Neural cell (in vitro differentiated cells): Measurements from ENCODE around the gene ANKFY1. TPM values are rescaled to one million over a fixed set of nuclear protein-coding genes. Genes with fewer than 3 reads are reported as not detected.

Source experiments
- H2AFZ ChIP-seq: fragments of 200-600, 300-800 bp; sonication (generic), shearing (Covaris generic); 2 replicates; pipeline ENCODE4 v1.6.0; 2014; ENCODE audit warnings: low read depth, mild to moderate bottlenecking, antibody characterized with exemption, low read length, moderate library complexity
- H3F3A ChIP-seq: fragments of 200-600 bp; shearing (Covaris generic); 2 replicates; pipeline ENCODE4 v1.6.1; 2016; ENCODE audit warnings: mild to moderate bottlenecking, moderate library complexity, mixed read lengths, antibody characterized with exemption, low read length; ENCODE audit not compliant: insufficient read depth, poor library complexity, severe bottlenecking
- H3K27ac ChIP-seq: fragments of 200-600, 300-800 bp; sonication (generic), shearing (Covaris generic); 2 replicates; pipeline ENCODE4 v1.5.1; 2014; ENCODE audit warnings: mild to moderate bottlenecking, low read length, moderate library complexity
- H3K27me3 ChIP-seq: fragments of 300-800, 200-600 bp; sonication (generic), shearing (Covaris generic); 2 replicates; pipeline ENCODE4 v1.6.0; 2014; ENCODE audit warnings: mild to moderate bottlenecking, low read depth, low read length, moderate library complexity; ENCODE audit not compliant: insufficient read depth
- H3K36me3 ChIP-seq: fragments of 300-800, 200-600 bp; sonication (generic), shearing (Covaris generic); 2 replicates; pipeline ENCODE4 v1.5.1; 2014; ENCODE audit warnings: mild to moderate bottlenecking, antibody characterized with exemption, low read length, moderate library complexity; ENCODE audit not compliant: insufficient read depth
- H3K4me2 ChIP-seq: fragments of 300-800, 200-600 bp; sonication (generic), shearing (Covaris generic); 2 replicates; pipeline ENCODE4 v1.6.0; 2014; ENCODE audit warnings: mild to moderate bottlenecking, low read length
- H3K4me3 ChIP-seq: fragments of 300-800, 200-600 bp; sonication (generic), shearing (Covaris generic); 2 replicates; pipeline ENCODE4 v1.5.1; 2014; ENCODE audit warnings: mild to moderate bottlenecking, low read length, moderate library complexity
- H3K79me2 ChIP-seq: fragments of 200-600 bp; shearing (Covaris generic); replicated peaks from 2 replicates; pipeline ENCODE4 v1.6.0; 2014; ENCODE audit warnings: mild to moderate bottlenecking, low read length, moderate library complexity; ENCODE audit not compliant: insufficient read depth
- H3K9ac ChIP-seq: fragments of 300-800, 200-600 bp; sonication (generic), shearing (Covaris generic); 2 replicates; pipeline ENCODE4 v1.6.1; 2016; ENCODE audit warnings: mild to moderate bottlenecking, low read length, mixed read lengths
- H3K9me2 ChIP-seq: fragments of 200-600 bp; shearing (Covaris generic); 2 replicates; pipeline ENCODE4 v1.6.1; 2016; ENCODE audit warnings: mild to moderate bottlenecking, low read length, mixed read lengths; ENCODE audit not compliant: insufficient read depth
- H3K9me3 ChIP-seq: fragments of 200-600, 300-800 bp; sonication (generic), shearing (Covaris generic); 2 replicates; pipeline ENCODE4 v1.6.1; 2016; ENCODE audit warnings: mild to moderate bottlenecking, mixed run types, low read length, moderate library complexity, mixed read lengths
- H4K20me1 ChIP-seq: fragments of 200-600 bp; shearing (Covaris generic); 2 replicates; pipeline ENCODE4 v1.6.1; 2016; ENCODE audit warnings: mild to moderate bottlenecking, mixed run types; ENCODE audit not compliant: insufficient read depth
- CTCF ChIP-seq: fragments of 450-650 bp; IDR thresholded peaks from 2 replicates; pipeline ENCODE4 v1.5.1; 2014; ENCODE audit warnings: antibody characterized with exemption, mild to moderate bottlenecking, moderate library complexity; ENCODE audit not compliant: poor library complexity, severe bottlenecking
- EP300 ChIP-seq: fragments of 450-650 bp; conservative IDR thresholded peaks from 2 replicates; pipeline ENCODE4 v1.6.1; 2014; ENCODE audit warnings: antibody characterized with exemption, mild to moderate bottlenecking, moderate library complexity; ENCODE audit not compliant: poor library complexity, severe bottlenecking
- EZH2 ChIP-seq: fragments of 200-600, 300-800 bp; shearing (Covaris generic), sonication (generic); IDR thresholded peaks from 2 replicates; pipeline ENCODE4 v1.6.1; 2014; ENCODE audit warnings: antibody characterized with exemption, low read length, borderline replicate concordance, mild to moderate bottlenecking; ENCODE audit not compliant: insufficient read depth, poor library complexity, severe bottlenecking
- MXI1 ChIP-seq: fragments of 450-650 bp; conservative IDR thresholded peaks from 2 replicates; pipeline ENCODE4 v1.6.1; 2014; ENCODE audit warnings: antibody characterized with exemption, mild to moderate bottlenecking; ENCODE audit not compliant: poor library complexity, severe bottlenecking
- POLR2AphosphoS5 ChIP-seq: IDR thresholded peaks from 2 replicates; pipeline ENCODE4 v1.6.1; 2012
- RAD21 ChIP-seq: fragments of 450-650 bp; conservative IDR thresholded peaks from 2 replicates; pipeline ENCODE4 v1.6.1; 2014; ENCODE audit warnings: antibody characterized with exemption, mild to moderate bottlenecking, moderate library complexity
- REST ChIP-seq: IDR thresholded peaks from 2 replicates; pipeline ENCODE4 v1.6.1; 2012; ENCODE audit warnings: borderline replicate concordance
- SMC3 ChIP-seq: fragments of 450-650 bp; conservative IDR thresholded peaks from 2 replicates; pipeline ENCODE4 v1.6.1; 2014; ENCODE audit warnings: antibody characterized with exemption, mild to moderate bottlenecking, moderate library complexity; ENCODE audit not compliant: poor library complexity
- TAF1 ChIP-seq: IDR thresholded peaks from 2 replicates; pipeline ENCODE4 v1.6.1; 2012; ENCODE audit warnings: low read depth
- polyA plus RNA-seq: library from polyadenylated mRNA; depleted of rRNA; stranded (reverse); fragments of >200 nt; gene quantifications from 2 replicates; pipeline ENCODE4 v1.2.3, GENCODE V29; 2014

Gene ANKFY1
- polyA plus RNA-seq, 1 donor from 2014 or later = 25.6 TPM

GRCh38 chr17:4127555-4127954, 136.2 kb downstream of the ANKFY1 start:
- no peaks in the 10 kb centered on the region for H3K9me3 ChIP-seq
- H3K9ac ChIP-seq = no peak overlapping the region
- TF ChIP-seq POLR2AphosphoS5 (no peak), RAD21 (no peak), REST (no peak), SMC3 (no peak)
- no peaks in the 10 kb centered on the region for H3F3A ChIP-seq
- no peaks in the 10 kb centered on the region for H3K36me3 ChIP-seq
- H3K4me2 ChIP-seq = no peak overlapping the region
- H2AFZ ChIP-seq = no peak overlapping the region
- peaks cover 8% of the 10 kb centered on the region for H3K79me2 ChIP-seq
- H3K27me3 ChIP-seq = no peaks in the 10 kb centered on the region
- H4K20me1 ChIP-seq = no peaks in the 10 kb centered on the region
- H3K9me2 ChIP-seq = no peaks in the 10 kb centered on the region
- H3K4me3 ChIP-seq = no peak overlapping the region
- H3K27ac ChIP-seq = no peak overlapping the region

- H2AFZ ChIP-seq = no peak overlapping the region
- no peaks in the 10 kb centered on the region for H3K27me3 ChIP-seq
- no peak overlapping the region for H3K4me2 ChIP-seq
- H3K9me2 ChIP-seq = no peaks in the 10 kb centered on the region
- peaks cover 5% of the 10 kb centered on the region for H3K36me3 ChIP-seq
- no peak overlapping the region for H3K9ac ChIP-seq
- H3K4me3 ChIP-seq = no peak overlapping the region
- H3K79me2 ChIP-seq = peaks cover 8% of the 10 kb centered on the region
- no peak overlapping the region for H3K27ac ChIP-seq
- no peaks in the 10 kb centered on the region for H3K9me3 ChIP-seq
- no peak for TF ChIP-seq TAF1
- TF ChIP-seq RAD21 = no peak
- no peak for TF ChIP-seq REST
- no peak for TF ChIP-seq CTCF
- TF ChIP-seq EP300 = no peak
- TF ChIP-seq POLR2AphosphoS5 = no peak
- no peak for TF ChIP-seq SMC3
- TF ChIP-seq MXI1 = no peak
- no peak for TF ChIP-seq EZH2
- H4K20me1 ChIP-seq = no peaks in the 10 kb centered on the region
- H3F3A ChIP-seq = no peaks in the 10 kb centered on the region
Observed at GRCh38 chr17:4125552-4125951, 138.2 kb downstream of the ANKFY1 start.
